Spleen (tissue), 11 donors: ENCODE results near the gene RNF13. TPM values are rescaled to one million over a fixed set of nuclear protein-coding genes. Genes with fewer than 3 reads are reported as not detected.

Experiments
- DNase-seq: peaks from one replicate; pipeline ENCODE4 v3.0.0-alpha.2; 2020
- H3K27ac ChIP-seq, 8 donors: fragments of 200-600 bp; sonication (generic) in 7 of 8; 1 replicate in 4 of 8; 2 replicates in 4 of 8; pipeline versions ENCODE4 v1.5.0 to v1.8.0; 2016 to 2021; ENCODE audit warnings: inconsistent platforms in 4 of 8, mild to moderate bottlenecking in 4 of 8, moderate library complexity in 1 of 8
- H3K27me3 ChIP-seq, 7 donors: fragments of 200-600 bp; sonication (generic) in 6 of 7; replicated peaks in 1 of 7; 1 replicate in 4 of 7; 2 replicates in 3 of 7; pipeline versions ENCODE4 v1.5.0 to v1.8.0; 2016 to 2021; ENCODE audit warnings: inconsistent platforms in 3 of 7, mild to moderate bottlenecking in 1 of 7
- H3K36me3 ChIP-seq, 6 donors: fragments of 200-600 bp; sonication (generic) in 5 of 6; 1 replicate in 4 of 6; 2 replicates in 2 of 6; pipeline versions ENCODE4 v1.5.0 to v1.8.0; 2016 to 2021; ENCODE audit warnings: inconsistent platforms in 2 of 6
- H3K4me1 ChIP-seq, 6 donors: fragments of 200-600 bp; sonication (generic) in 5 of 6; 1 replicate in 3 of 6; 2 replicates in 3 of 6; pipeline versions ENCODE4 v1.5.0 to v1.8.0; 2016 to 2021; ENCODE audit warnings: inconsistent platforms in 3 of 6
- H3K4me3 ChIP-seq, 8 donors: fragments of 200-600 bp; sonication (generic) in 7 of 8; 1 replicate in 4 of 8; 2 replicates in 4 of 8; pipeline versions ENCODE4 v1.5.0 to v1.8.0; 2016 to 2021; ENCODE audit warnings: inconsistent platforms in 4 of 8, mild to moderate bottlenecking in 4 of 8, moderate library complexity in 2 of 8
- H3K9me3 ChIP-seq, 8 donors: fragments of 200-600 bp; sonication (generic) in 7 of 8; 1 replicate in 4 of 8; 2 replicates in 4 of 8; pipeline versions ENCODE4 v1.5.0 to v1.8.0; 2016 to 2021; ENCODE audit warnings: inconsistent platforms in 4 of 8
- POLR2A ChIP-seq, 3 donors: fragments of 450-650 bp; IDR thresholded peaks; one replicate each; pipeline ENCODE4 v1.5.1; 2017; ENCODE audit warnings: antibody characterized with exemption in 3 of 3, mild to moderate bottlenecking in 1 of 3
- POLR2AphosphoS5 ChIP-seq, 3 donors: sonication (generic); formaldehyde crosslinking; IDR thresholded peaks; one replicate each; pipeline ENCODE4 v1.5.1; 2017; ENCODE audit warnings: antibody characterized with exemption in 3 of 3
- WGBS, 5 donors: extraction: QIAGEN DNeasy Blood & Tissue Kit in 3 of 5; methylation state at CpG; one replicate each; pipeline versions ENCODE4 v1.1.5 to v1.1.7; 2013 to 2018; 5-methylcytosine and 5-hydroxymethylcytosine counted together
- intact Hi-C: fragments of 100-400 bp; cut with DNase I; formaldehyde crosslinking; loops from one replicate; pipeline ENCODE4 v1.15.0; 2023; ENCODE audit warnings: low total_unique reads
- polyA plus RNA-seq, 3 donors: library from polyadenylated mRNA; stranded (reverse); fragments of 200-250 nt; gene quantifications; one replicate each; pipeline ENCODE4 v1.2.1, GENCODE V29; 2013
- total RNA-seq, 7 donors: library from RNA; depleted of rRNA in 3 of 7; stranded (reverse); fragments of >200 nt in 3 of 7; fragmentation: NEBNext Ultra II Directional in 4 of 7; extraction: Animal tissue kit (Norgen Biotek cat#: 25700) in 4 of 7; gene quantifications; one replicate each; pipeline versions ENCODE4 v1.1.0 to v1.2.1, GENCODE V29; 2016 to 2021
- TF ChIP-seq, protein P1 (sequence below), 11 experiments: fragments of 200-600 bp in 7 of 11; fragments of 450-650 bp in 4 of 11; sonication (generic) in 4 of 11; IDR thresholded peaks in 8 of 11; conservative IDR thresholded peaks in 3 of 11; 1 replicate in 7 of 11; 2 replicates in 4 of 11; pipeline versions ENCODE4 v1.4.0 to v1.8.0; 2016 to 2021; ENCODE audit warnings: antibody characterized with exemption in 11 of 11, inconsistent platforms in 4 of 11, mild to moderate bottlenecking in 1 of 11
- donor health status: healthy with polysubstance abuse.
- donor health status: DM: no; HTN: no; CAD: no; lungs with moderate emphysema.
- donor health status: DM: no; HTN: no; CAD: no.
- donor health status: Bipolar disorder and iron deficiency.
- donor health status: healthy.
- donor health status: DM: no; HTN: no; CAD: no.
- donor health status: DM: yes; HTN: yes; CAD: no.

The RNF13 gene
- total and polyA plus RNA-seq, 10 donors: 30.7 to 137 (median 111) TPM

DNA sequence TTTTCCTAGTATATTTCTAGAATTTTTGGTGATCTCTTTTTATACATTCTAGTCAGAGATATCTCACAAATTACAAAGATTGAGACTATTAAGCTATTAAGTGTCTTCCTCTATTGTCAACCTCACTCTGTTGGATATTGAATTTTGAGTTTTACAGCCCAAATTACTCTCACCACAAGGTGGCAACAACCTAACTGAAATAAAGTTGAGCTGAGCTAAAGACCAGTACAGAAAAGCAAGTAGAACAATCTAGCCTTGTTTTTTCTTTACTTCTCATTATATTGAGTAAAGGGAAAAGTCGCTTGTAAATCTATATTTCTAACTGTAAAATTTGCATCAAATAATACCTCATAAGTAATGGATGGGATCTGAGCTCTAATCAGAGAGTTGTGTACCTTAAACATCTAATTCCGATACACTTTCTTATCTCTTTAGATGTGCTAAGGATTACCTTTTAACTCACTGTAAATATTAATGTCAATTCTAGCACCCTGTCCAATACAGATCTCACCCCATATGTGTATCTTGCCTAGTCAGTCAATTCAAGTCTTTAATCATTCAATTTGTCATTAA, 47.2 kb upstream of the RNF13 start:
- intact Hi-C loops: no loop called here
- Histone ChIP-seq H3K9me3 (no peaks in the 10 kb centered on the region), H3K4me1 (no peaks in the 10 kb centered on the region), H3K27me3 (peaks cover 0 to 15% (median 0%) of the 10 kb centered on the region in 7 donors), H3K36me3 (no peaks in the 10 kb centered on the region), H3K27ac (no peak overlapping the region), H3K4me3 (no peak overlapping the region)
- TF ChIP-seq POLR2AphosphoS5 (IDR thresholded peaks at IDR 0.05) (no peak), POLR2A (IDR thresholded peaks at IDR 0.05) (no peak)
- TF ChIP-seq, protein P1, sequence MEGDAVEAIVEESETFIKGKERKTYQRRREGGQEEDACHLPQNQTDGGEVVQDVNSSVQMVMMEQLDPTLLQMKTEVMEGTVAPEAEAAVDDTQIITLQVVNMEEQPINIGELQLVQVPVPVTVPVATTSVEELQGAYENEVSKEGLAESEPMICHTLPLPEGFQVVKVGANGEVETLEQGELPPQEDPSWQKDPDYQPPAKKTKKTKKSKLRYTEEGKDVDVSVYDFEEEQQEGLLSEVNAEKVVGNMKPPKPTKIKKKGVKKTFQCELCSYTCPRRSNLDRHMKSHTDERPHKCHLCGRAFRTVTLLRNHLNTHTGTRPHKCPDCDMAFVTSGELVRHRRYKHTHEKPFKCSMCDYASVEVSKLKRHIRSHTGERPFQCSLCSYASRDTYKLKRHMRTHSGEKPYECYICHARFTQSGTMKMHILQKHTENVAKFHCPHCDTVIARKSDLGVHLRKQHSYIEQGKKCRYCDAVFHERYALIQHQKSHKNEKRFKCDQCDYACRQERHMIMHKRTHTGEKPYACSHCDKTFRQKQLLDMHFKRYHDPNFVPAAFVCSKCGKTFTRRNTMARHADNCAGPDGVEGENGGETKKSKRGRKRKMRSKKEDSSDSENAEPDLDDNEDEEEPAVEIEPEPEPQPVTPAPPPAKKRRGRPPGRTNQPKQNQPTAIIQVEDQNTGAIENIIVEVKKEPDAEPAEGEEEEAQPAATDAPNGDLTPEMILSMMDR (IDR thresholded peaks at IDR 0.05 in 8 of 11, conservative IDR thresholded peaks at IDR 0.05 in 3 of 11): peak in 6 of 11 experiments; percentile 36 to 57 (median 43)
- WGBS, 5 donors: 64 to 72% (median 69%) methylated on average over 2 of the region's 2 CpGs
- DNase-seq: no peak

DNA sequence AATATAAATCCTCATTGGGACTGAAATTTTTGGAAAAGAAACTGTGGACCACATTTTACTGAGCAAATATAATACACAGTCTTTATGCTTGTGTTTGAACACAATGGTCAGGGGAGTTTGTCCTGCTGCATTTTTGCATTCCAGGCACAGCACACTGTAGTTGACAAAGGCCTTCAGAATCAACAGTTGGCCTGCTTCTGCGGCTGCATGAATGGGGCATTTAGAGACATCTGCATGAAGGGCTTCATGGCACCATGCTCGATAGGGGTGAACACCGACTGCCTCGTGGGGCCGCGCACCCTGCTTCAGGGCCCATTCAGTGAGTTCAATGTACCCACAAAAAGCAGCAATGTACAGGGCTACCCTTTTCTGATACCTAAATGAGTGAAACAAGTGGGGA, 45.3 kb upstream of the RNF13 start:
- TF ChIP-seq POLR2A (IDR thresholded peaks at IDR 0.05): no peak
- TF ChIP-seq POLR2AphosphoS5 (IDR thresholded peaks at IDR 0.05): no peak
- TF ChIP-seq, protein P1 (IDR thresholded peaks at IDR 0.05 in 8 of 11, conservative IDR thresholded peaks at IDR 0.05 in 3 of 11): no peak
- 93 to 96% (median 94%) methylated on average over 6 of the region's 6 CpGs for WGBS, 5 donors
- no peak for DNase-seq
- Histone ChIP-seq H3K36me3 (no peaks in the 10 kb centered on the region), H3K4me1 (no peaks in the 10 kb centered on the region), H3K9me3 (no peaks in the 10 kb centered on the region), H3K4me3 (no peak overlapping the region), H3K27ac (no peak overlapping the region), H3K27me3 (peaks cover 0 to 15% (median 0%) of the 10 kb centered on the region in 7 donors)
- intact Hi-C loops: no loop called here

DNA sequence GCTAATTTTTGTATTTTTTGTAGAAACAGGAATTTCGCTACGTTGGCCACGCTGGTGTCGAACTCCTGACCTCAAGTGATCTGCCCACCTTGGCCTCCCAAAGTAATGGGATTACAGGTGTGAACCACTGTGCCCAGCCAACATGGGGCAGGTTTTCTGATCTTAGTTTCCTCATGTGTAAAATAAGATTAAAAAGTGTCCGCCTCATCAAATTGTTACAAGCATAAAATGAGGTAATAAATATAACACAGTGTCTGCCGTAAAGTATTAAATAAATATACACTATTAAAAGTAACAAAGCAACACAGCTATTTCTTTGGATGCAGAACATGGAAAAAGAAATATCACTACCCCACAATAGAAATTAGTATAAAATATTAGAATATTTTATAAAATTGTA, 44.3 kb upstream of the RNF13 start:
- Histone ChIP-seq H3K27ac (no peak overlapping the region), H3K36me3 (no peaks in the 10 kb centered on the region), H3K9me3 (no peaks in the 10 kb centered on the region), H3K4me3 (no peak overlapping the region), H3K27me3 (peaks cover 0 to 15% (median 0%) of the 10 kb centered on the region in 7 donors), H3K4me1 (no peaks in the 10 kb centered on the region)
- DNase-seq: no peak
- intact Hi-C loops: no loop called here
- TF ChIP-seq, protein P1 (IDR thresholded peaks at IDR 0.05 in 8 of 11, conservative IDR thresholded peaks at IDR 0.05 in 3 of 11): no peak
- TF ChIP-seq POLR2AphosphoS5 (IDR thresholded peaks at IDR 0.05) (no peak), POLR2A (IDR thresholded peaks at IDR 0.05) (no peak)
- 91 to 97% (median 94%) methylated on average over 6 of the region's 6 CpGs for WGBS, 5 donors

- no peak for DNase-seq
- Histone ChIP-seq H3K27me3 (peaks cover 0 to 6% (median 0%) of the 10 kb centered on the region in 7 donors), H3K9me3 (no peaks in the 10 kb centered on the region), H3K36me3 (no peaks in the 10 kb centered on the region), H3K27ac (no peak overlapping the region), H3K4me3 (no peak overlapping the region), H3K4me1 (no peaks in the 10 kb centered on the region)
- WGBS, 5 donors: 84 to 92% (median 85%) methylated on average over 2 of the region's 2 CpGs
- intact Hi-C loops: loop anchor here (5.0 kb wide), 1 partner anchor 278 kb away; no protein-coding TSS in a partner anchor
- TF ChIP-seq POLR2AphosphoS5 (IDR thresholded peaks at IDR 0.05) (no peak), POLR2A (IDR thresholded peaks at IDR 0.05) (no peak)
- TF ChIP-seq, protein P1 (IDR thresholded peaks at IDR 0.05 in 8 of 11, conservative IDR thresholded peaks at IDR 0.05 in 3 of 11): no peak
These were observed 42.8 kb upstream of the RNF13 start for GRCh38 chr3:149770246-149770645.
